Spleen (tissue), 11 donors: Measurements from ENCODE around the gene TMEM131L. TPM values are rescaled to one million over a fixed set of nuclear protein-coding genes. Genes with fewer than 3 reads are reported as not detected.

Source experiments
- DNase-seq: peaks from one replicate; pipeline ENCODE4 v3.0.0-alpha.2; 2020
- H3K27ac ChIP-seq, 8 donors: fragments of 200-600 bp; sonication (generic) in 7 of 8; 1 replicate in 4 of 8; 2 replicates in 4 of 8; pipeline versions ENCODE4 v1.5.0 to v1.8.0; 2016 to 2021; ENCODE audit warnings: inconsistent platforms in 4 of 8, mild to moderate bottlenecking in 4 of 8, moderate library complexity in 1 of 8
- H3K27me3 ChIP-seq, 7 donors: fragments of 200-600 bp; sonication (generic) in 6 of 7; replicated peaks in 1 of 7; 1 replicate in 4 of 7; 2 replicates in 3 of 7; pipeline versions ENCODE4 v1.5.0 to v1.8.0; 2016 to 2021; ENCODE audit warnings: inconsistent platforms in 3 of 7, mild to moderate bottlenecking in 1 of 7
- H3K36me3 ChIP-seq, 6 donors: fragments of 200-600 bp; sonication (generic) in 5 of 6; 1 replicate in 4 of 6; 2 replicates in 2 of 6; pipeline versions ENCODE4 v1.5.0 to v1.8.0; 2016 to 2021; ENCODE audit warnings: inconsistent platforms in 2 of 6
- H3K4me1 ChIP-seq, 6 donors: fragments of 200-600 bp; sonication (generic) in 5 of 6; 1 replicate in 3 of 6; 2 replicates in 3 of 6; pipeline versions ENCODE4 v1.5.0 to v1.8.0; 2016 to 2021; ENCODE audit warnings: inconsistent platforms in 3 of 6
- H3K4me3 ChIP-seq, 8 donors: fragments of 200-600 bp; sonication (generic) in 7 of 8; 1 replicate in 4 of 8; 2 replicates in 4 of 8; pipeline versions ENCODE4 v1.5.0 to v1.8.0; 2016 to 2021; ENCODE audit warnings: inconsistent platforms in 4 of 8, mild to moderate bottlenecking in 4 of 8, moderate library complexity in 2 of 8
- H3K9me3 ChIP-seq, 8 donors: fragments of 200-600 bp; sonication (generic) in 7 of 8; 1 replicate in 4 of 8; 2 replicates in 4 of 8; pipeline versions ENCODE4 v1.5.0 to v1.8.0; 2016 to 2021; ENCODE audit warnings: inconsistent platforms in 4 of 8
- POLR2A ChIP-seq, 3 donors: fragments of 450-650 bp; IDR thresholded peaks; one replicate each; pipeline ENCODE4 v1.5.1; 2017; ENCODE audit warnings: antibody characterized with exemption in 3 of 3, mild to moderate bottlenecking in 1 of 3
- POLR2AphosphoS5 ChIP-seq, 3 donors: sonication (generic); formaldehyde crosslinking; IDR thresholded peaks; one replicate each; pipeline ENCODE4 v1.5.1; 2017; ENCODE audit warnings: antibody characterized with exemption in 3 of 3
- WGBS, 5 donors: extraction: QIAGEN DNeasy Blood & Tissue Kit in 3 of 5; methylation state at CpG; one replicate each; pipeline versions ENCODE4 v1.1.5 to v1.1.7; 2013 to 2018; 5-methylcytosine and 5-hydroxymethylcytosine counted together
- intact Hi-C: fragments of 100-400 bp; cut with DNase I; formaldehyde crosslinking; loops from one replicate; pipeline ENCODE4 v1.15.0; 2023; ENCODE audit warnings: low total_unique reads
- polyA plus RNA-seq, 3 donors: library from polyadenylated mRNA; stranded (reverse); fragments of 200-250 nt; gene quantifications; one replicate each; pipeline ENCODE4 v1.2.1, GENCODE V29; 2013
- total RNA-seq, 7 donors: library from RNA; depleted of rRNA in 3 of 7; stranded (reverse); fragments of >200 nt in 3 of 7; fragmentation: NEBNext Ultra II Directional in 4 of 7; extraction: Animal tissue kit (Norgen Biotek cat#: 25700) in 4 of 7; gene quantifications; one replicate each; pipeline versions ENCODE4 v1.1.0 to v1.2.1, GENCODE V29; 2016 to 2021
- TF ChIP-seq, protein P1 (sequence below), 11 experiments: fragments of 200-600 bp in 7 of 11; fragments of 450-650 bp in 4 of 11; sonication (generic) in 4 of 11; IDR thresholded peaks in 8 of 11; conservative IDR thresholded peaks in 3 of 11; 1 replicate in 7 of 11; 2 replicates in 4 of 11; pipeline versions ENCODE4 v1.4.0 to v1.8.0; 2016 to 2021; ENCODE audit warnings: antibody characterized with exemption in 11 of 11, inconsistent platforms in 4 of 11, mild to moderate bottlenecking in 1 of 11
- donor health status: healthy with polysubstance abuse.
- donor health status: DM: no; HTN: no; CAD: no; lungs with moderate emphysema.
- donor health status: DM: no; HTN: no; CAD: no.
- donor health status: Bipolar disorder and iron deficiency.
- donor health status: healthy.
- donor health status: DM: no; HTN: no; CAD: no.
- donor health status: DM: yes; HTN: yes; CAD: no.

Gene TMEM131L
- total and polyA plus RNA-seq, 10 donors: 20.9 to 105 (median 80.1) TPM

DNA sequence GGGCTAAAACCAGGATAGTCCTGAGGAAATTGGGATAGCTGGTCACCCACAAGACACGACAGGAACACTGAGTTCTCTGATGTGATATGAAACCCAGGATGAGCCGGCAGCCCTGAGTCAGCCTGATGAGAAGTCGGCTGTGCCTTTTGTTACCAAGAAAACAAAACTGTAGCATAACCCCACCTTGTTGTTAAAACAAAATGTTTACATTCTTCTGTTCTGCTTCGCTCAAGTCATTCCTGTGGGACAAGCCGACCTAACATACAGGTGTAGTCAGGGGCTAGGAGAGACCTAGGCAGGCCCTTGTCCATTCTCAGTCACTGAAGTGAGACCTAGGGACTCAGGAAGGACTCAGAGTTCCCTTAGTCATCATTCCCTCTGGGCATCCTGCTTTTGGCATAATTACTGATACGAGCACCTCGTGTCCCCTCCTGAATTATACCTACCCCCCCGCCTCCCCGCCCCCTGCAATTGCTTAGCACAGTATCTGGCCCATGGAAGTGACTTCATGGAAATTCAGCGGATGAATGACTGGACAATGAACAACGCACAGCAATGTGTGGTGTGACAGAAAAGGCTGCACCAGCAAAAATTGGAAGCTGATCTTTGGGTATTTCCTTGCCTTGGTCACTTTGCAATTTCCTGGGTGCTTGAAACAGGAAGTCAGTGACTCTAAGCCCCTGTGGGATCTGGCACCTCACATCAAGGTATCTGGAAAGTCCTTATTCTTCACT is 186.1 kb downstream of the TMEM131L start:
- no peak for DNase-seq

DNA sequence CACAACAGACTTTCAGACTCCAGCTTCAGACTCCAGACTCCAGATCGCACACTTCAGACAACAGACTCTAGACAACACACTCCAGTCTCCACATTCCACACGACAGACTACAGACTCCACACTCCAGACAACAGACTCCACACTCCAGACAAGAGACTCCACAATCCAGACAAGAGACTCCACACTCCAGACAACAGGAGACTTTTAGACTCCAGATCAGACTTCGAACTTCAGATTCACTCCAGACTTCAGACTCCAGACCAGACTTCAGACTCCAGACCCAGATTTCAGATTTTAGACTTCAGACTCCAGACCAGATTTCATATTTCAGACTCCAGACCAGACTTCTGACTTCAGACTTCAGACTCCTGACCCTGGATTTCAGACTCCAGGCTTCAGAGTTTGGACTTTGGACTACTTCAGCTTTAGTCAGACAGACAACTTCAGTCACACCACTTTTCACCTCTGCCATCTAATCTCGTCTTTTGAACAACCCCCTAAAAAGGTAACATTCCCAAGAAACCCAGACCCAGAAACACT is 188.9 kb downstream of the TMEM131L start:
- 58 to 79% (median 61%) methylated on average over 4 of the region's 4 CpGs for WGBS, 5 donors
- H3K4me3 ChIP-seq: peak overlapping the region in 2 of 8 donors; percentile 15 to 40
- intact Hi-C loops: no loop called here

More for the DNA sequence above, 186.1 kb downstream of the TMEM131L start:
- intact Hi-C loops: no loop called here
- peak overlapping the region in 1 of 8 donors; percentile 61 for H3K4me3 ChIP-seq
- no peaks in the 10 kb centered on the region for H3K9me3 ChIP-seq
- H3K36me3 ChIP-seq: no peaks in the 10 kb centered on the region
- 52 to 78% (median 67%) methylated on average over 11 of the region's 11 CpGs for WGBS, 5 donors
- H3K4me1 ChIP-seq: peaks cover 5 to 55% (median 21%) of the 10 kb centered on the region in 6 donors
- peak overlapping the region; percentile 51 to 93 (median 85) for H3K27ac ChIP-seq
- H3K27me3 ChIP-seq: no peaks in the 10 kb centered on the region
- TF ChIP-seq, protein P1, sequence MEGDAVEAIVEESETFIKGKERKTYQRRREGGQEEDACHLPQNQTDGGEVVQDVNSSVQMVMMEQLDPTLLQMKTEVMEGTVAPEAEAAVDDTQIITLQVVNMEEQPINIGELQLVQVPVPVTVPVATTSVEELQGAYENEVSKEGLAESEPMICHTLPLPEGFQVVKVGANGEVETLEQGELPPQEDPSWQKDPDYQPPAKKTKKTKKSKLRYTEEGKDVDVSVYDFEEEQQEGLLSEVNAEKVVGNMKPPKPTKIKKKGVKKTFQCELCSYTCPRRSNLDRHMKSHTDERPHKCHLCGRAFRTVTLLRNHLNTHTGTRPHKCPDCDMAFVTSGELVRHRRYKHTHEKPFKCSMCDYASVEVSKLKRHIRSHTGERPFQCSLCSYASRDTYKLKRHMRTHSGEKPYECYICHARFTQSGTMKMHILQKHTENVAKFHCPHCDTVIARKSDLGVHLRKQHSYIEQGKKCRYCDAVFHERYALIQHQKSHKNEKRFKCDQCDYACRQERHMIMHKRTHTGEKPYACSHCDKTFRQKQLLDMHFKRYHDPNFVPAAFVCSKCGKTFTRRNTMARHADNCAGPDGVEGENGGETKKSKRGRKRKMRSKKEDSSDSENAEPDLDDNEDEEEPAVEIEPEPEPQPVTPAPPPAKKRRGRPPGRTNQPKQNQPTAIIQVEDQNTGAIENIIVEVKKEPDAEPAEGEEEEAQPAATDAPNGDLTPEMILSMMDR (IDR thresholded peaks at IDR 0.05 in 8 of 11, conservative IDR thresholded peaks at IDR 0.05 in 3 of 11): no peak
- no peak for TF ChIP-seq POLR2A (IDR thresholded peaks at IDR 0.05)
- TF ChIP-seq POLR2AphosphoS5 (IDR thresholded peaks at IDR 0.05): peak in 1 of 3 donors; percentile 58

DNA sequence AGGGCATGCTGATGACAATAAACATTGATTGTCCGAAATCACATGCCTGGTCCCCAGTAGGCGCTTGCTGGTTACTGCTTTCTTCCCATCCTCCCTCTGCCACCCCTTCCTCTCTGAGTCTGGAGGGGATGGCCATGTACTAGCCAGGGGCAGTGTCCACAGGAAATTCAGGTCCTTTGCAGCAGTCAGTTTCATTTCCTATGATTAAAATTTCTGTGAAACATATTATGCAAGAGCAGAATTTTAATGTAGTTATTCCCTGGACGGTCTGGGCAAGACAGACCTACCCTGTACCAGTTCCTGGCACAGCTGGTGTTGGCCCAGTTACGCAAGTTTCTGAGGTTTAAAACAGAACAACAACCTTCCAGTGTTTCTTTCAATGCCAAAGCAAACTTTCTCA is 189.8 kb downstream of the TMEM131L start:
- no peaks in the 10 kb centered on the region for H3K36me3 ChIP-seq
- H3K4me3 ChIP-seq: peak overlapping the region in 2 of 8 donors; percentile 15 to 40
- H3K4me1 ChIP-seq: peaks cover 5 to 59% (median 21%) of the 10 kb centered on the region in 6 donors
- peaks cover 0 to 11% (median 0%) of the 10 kb centered on the region in 7 donors for H3K27me3 ChIP-seq
- no peak for DNase-seq
- H3K27ac ChIP-seq: peak overlapping the region; percentile 8 to 93 (median 76)
- H3K9me3 ChIP-seq: no peaks in the 10 kb centered on the region
- TF ChIP-seq POLR2A (IDR thresholded peaks at IDR 0.05) (no peak), POLR2AphosphoS5 (IDR thresholded peaks at IDR 0.05) (peak in 1 of 3 donors; percentile 71)
- TF ChIP-seq, protein P1 (IDR thresholded peaks at IDR 0.05 in 8 of 11, conservative IDR thresholded peaks at IDR 0.05 in 3 of 11): no peak
- intact Hi-C loops: no loop called here
- WGBS, 5 donors: 35 to 69% (median 57%) methylated on average over 4 of the region's 4 CpGs

More for the DNA sequence above, 188.9 kb downstream of the TMEM131L start:
- DNase-seq: no peak
- peaks cover 5 to 55% (median 21%) of the 10 kb centered on the region in 6 donors for H3K4me1 ChIP-seq
- TF ChIP-seq, protein P1 (IDR thresholded peaks at IDR 0.05 in 8 of 11, conservative IDR thresholded peaks at IDR 0.05 in 3 of 11): no peak
- TF ChIP-seq POLR2A (IDR thresholded peaks at IDR 0.05): no peak
- no peak for TF ChIP-seq POLR2AphosphoS5 (IDR thresholded peaks at IDR 0.05)
- H3K27ac ChIP-seq: peak overlapping the region in 7 of 8 donors; percentile 41 to 93 (median 77)
- H3K36me3 ChIP-seq: no peaks in the 10 kb centered on the region
- H3K9me3 ChIP-seq: no peaks in the 10 kb centered on the region
- H3K27me3 ChIP-seq: peaks cover 0 to 11% (median 0%) of the 10 kb centered on the region in 7 donors
